Aorta (tissue), 5 donors: ENCODE data around the gene HMGA1. TPM values are rescaled to one million over a fixed set of nuclear protein-coding genes. Genes with fewer than 3 reads are reported as not detected.

Experiments
- ATAC-seq: fragments of 200-7000 bp; cut with Tn5 transposase; one replicate; pipeline ENCODE4 v1.9.1; 2022; ENCODE audit warnings: moderate library complexity; ENCODE audit not compliant: low FRiP score
- DNase-seq, 2 donors: peaks; one replicate each; pipeline ENCODE4 v3.0.0-alpha.2; 2020
- H3K27ac ChIP-seq, 2 donors: one replicate each; pipeline ENCODE4 v1.5.1; 2013; ENCODE audit warnings: low read length in 2 of 2, mild to moderate bottlenecking in 2 of 2, moderate library complexity in 2 of 2, control low read depth in 1 of 2, inconsistent platforms in 1 of 2, low read depth in 1 of 2
- H3K27me3 ChIP-seq, 2 donors: one replicate each; pipeline ENCODE4 v1.6.1; 2013; ENCODE audit warnings: control low read depth in 1 of 2, low read length in 1 of 2, mild to moderate bottlenecking in 1 of 2, moderate library complexity in 1 of 2; ENCODE audit not compliant: insufficient read depth in 2 of 2, control insufficient read depth in 1 of 2
- H3K36me3 ChIP-seq, 2 donors: one replicate each; pipeline ENCODE4 v1.6.1; 2013; ENCODE audit warnings: control low read depth in 1 of 2, low read length in 1 of 2, mild to moderate bottlenecking in 1 of 2; ENCODE audit not compliant: insufficient read depth in 2 of 2, control insufficient read depth in 1 of 2
- H3K4me1 ChIP-seq, 2 donors: one replicate each; pipeline ENCODE4 v1.6.1; 2013; ENCODE audit warnings: low read length in 2 of 2, control low read depth in 1 of 2, mild to moderate bottlenecking in 1 of 2, moderate library complexity in 1 of 2; ENCODE audit not compliant: insufficient read depth in 2 of 2, control insufficient read depth in 1 of 2
- H3K4me3 ChIP-seq, 2 donors: one replicate each; pipeline ENCODE4 v1.5.1; 2013; ENCODE audit warnings: low read length in 2 of 2, control low read depth in 1 of 2, mild to moderate bottlenecking in 1 of 2
- H3K9me3 ChIP-seq: one replicate; pipeline ENCODE4 v1.6.1; 2013; ENCODE audit warnings: mild to moderate bottlenecking, low read length; ENCODE audit not compliant: control insufficient read depth
- WGBS, 2 donors: extraction: QIAGEN DNeasy Blood & Tissue Kit; methylation state at CpG; one replicate each; pipeline ENCODE4 v1.1.7; 2013; 5-methylcytosine and 5-hydroxymethylcytosine counted together
- intact Hi-C, 2 donors: fragments of 100-400 bp; cut with DNase I; formaldehyde crosslinking; loops; one replicate each; pipeline versions ENCODE4 v1.14.2 to v1.15.0; 2022
- polyA plus RNA-seq, 2 donors: library from polyadenylated mRNA; stranded (reverse); fragments of 200-250 nt; gene quantifications; one replicate each; pipeline ENCODE4 v1.2.3, GENCODE V29; 2013
- total RNA-seq, 2 donors: library from RNA; stranded (reverse); fragmentation: NEBNext Ultra II Directional; extraction: Animal tissue kit (Norgen Biotek cat#: 25700); gene quantifications; one replicate each; pipeline ENCODE4 v1.2.1, GENCODE V29; 2021
- donor health status: healthy with polysubstance abuse.
- donor health status: Bipolar disorder and iron deficiency.
- donor health status: DM: no; HTN: no; CAD: no.
- donor health status: DM: no; HTN: no; CAD: no.
- donor health status: DM: yes; HTN: yes; CAD: no.

Gene HMGA1
- total and polyA plus RNA-seq, 4 donors, result 11.0 to 25.5 (median 18.6) TPM

DNA sequence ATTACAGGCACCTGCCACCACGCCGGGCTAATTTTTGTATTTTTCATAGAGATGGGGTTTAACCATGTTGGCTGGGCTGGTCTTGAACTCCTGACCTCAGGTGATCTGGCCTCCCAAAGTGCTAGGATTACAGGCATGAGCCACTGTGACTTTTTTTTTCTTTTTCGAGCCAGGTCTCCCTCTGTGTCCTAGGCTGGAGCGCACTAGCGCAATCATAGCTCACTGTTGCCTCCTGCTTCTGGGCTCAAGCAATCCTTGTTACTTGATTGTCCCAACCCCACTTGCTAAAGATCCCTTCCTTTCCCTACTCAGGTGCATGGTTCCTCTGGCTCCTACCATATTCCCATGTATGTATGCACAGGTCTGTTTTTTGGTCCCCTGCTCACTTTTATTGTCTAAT, 39.5 kb downstream of the HMGA1 start:
- Histone ChIP-seq H3K4me3 (no peak overlapping the region), H3K36me3 (no peaks in the 10 kb centered on the region), H3K27me3 (no peaks in the 10 kb centered on the region), H3K9me3 (no peaks in the 10 kb centered on the region), H3K4me1 (no peaks in the 10 kb centered on the region), H3K27ac (no peak overlapping the region)
- DNase-seq (no peak), ATAC-seq (no peak)
- intact Hi-C loops, result no loop called here
- 85 to 95% methylated on average over 5 of the region's 5 CpGs for WGBS, 2 donors

- DNase-seq, result no peak
- H3K27me3 ChIP-seq, result no peaks in the 10 kb centered on the region
These were observed 40.4 kb downstream of the HMGA1 start for GRCh38 chr6:34276881-34277762.

DNA sequence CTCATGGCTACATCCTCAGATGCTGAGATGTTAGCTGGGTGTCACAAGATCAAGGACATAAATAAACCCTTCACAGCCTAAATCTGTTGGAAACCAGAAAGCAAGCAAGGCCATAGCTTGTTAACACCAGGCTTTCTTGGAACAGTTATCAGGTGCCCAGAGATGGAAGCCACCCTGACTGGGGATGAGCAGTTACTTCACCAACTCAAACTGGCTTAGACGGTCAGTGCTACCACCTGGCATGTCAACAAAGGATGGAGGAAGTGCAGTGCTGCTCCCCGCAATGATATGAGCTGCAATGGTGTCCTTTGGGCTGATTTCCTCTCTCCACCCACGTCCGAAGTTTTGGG, 41.1 kb downstream of the HMGA1 start:
- H3K4me1 ChIP-seq, result no peaks in the 10 kb centered on the region
- ATAC-seq (no peak), DNase-seq (no peak)
- intact Hi-C loops, result no loop called here
- no peaks in the 10 kb centered on the region for H3K27me3 ChIP-seq
- H3K27ac ChIP-seq, result no peak overlapping the region
- WGBS, 2 donors, result 91 to 94% methylated on average over 4 of the region's 4 CpGs
- H3K4me3 ChIP-seq, result no peak overlapping the region
- no peaks in the 10 kb centered on the region for H3K9me3 ChIP-seq
- no peaks in the 10 kb centered on the region for H3K36me3 ChIP-seq

More at GRCh38 chr6:34276881-34277762, 40.4 kb downstream of the HMGA1 start:
- Histone ChIP-seq H3K4me3 (no peak overlapping the region), H3K36me3 (no peaks in the 10 kb centered on the region), H3K27ac (no peak overlapping the region), H3K4me1 (no peaks in the 10 kb centered on the region), H3K9me3 (no peaks in the 10 kb centered on the region)
- intact Hi-C loops, result no loop called here
- 83 to 84% methylated on average over 10 of the region's 10 CpGs for WGBS, 2 donors
- no peak for ATAC-seq

GRCh38 chr6:34278833-34279232, 42.2 kb downstream of the HMGA1 start:
- no peaks in the 10 kb centered on the region for H3K4me1 ChIP-seq
- no peak overlapping the region for H3K27ac ChIP-seq
- H3K27me3 ChIP-seq, result no peaks in the 10 kb centered on the region
- no peaks in the 10 kb centered on the region for H3K36me3 ChIP-seq
- no peaks in the 10 kb centered on the region for H3K9me3 ChIP-seq
- no peak for ATAC-seq
- no peak overlapping the region for H3K4me3 ChIP-seq
- intact Hi-C loops, result no loop called here
- DNase-seq, result no peak
- 97 to 98% methylated on average over 5 of the region's 5 CpGs for WGBS, 2 donors

- Histone ChIP-seq H3K4me1 (no peaks in the 10 kb centered on the region), H3K27me3 (no peaks in the 10 kb centered on the region), H3K9me3 (no peaks in the 10 kb centered on the region), H3K4me3 (no peak overlapping the region), H3K36me3 (no peaks in the 10 kb centered on the region), H3K27ac (no peak overlapping the region)
- ATAC-seq, result no peak
- intact Hi-C loops, result no loop called here
- WGBS, 2 donors, result 96 to 98% methylated on average over 4 of the region's 4 CpGs
- no peak for DNase-seq
These were observed 43.5 kb downstream of the HMGA1 start for GRCh38 chr6:34280216-34280615.

DNA sequence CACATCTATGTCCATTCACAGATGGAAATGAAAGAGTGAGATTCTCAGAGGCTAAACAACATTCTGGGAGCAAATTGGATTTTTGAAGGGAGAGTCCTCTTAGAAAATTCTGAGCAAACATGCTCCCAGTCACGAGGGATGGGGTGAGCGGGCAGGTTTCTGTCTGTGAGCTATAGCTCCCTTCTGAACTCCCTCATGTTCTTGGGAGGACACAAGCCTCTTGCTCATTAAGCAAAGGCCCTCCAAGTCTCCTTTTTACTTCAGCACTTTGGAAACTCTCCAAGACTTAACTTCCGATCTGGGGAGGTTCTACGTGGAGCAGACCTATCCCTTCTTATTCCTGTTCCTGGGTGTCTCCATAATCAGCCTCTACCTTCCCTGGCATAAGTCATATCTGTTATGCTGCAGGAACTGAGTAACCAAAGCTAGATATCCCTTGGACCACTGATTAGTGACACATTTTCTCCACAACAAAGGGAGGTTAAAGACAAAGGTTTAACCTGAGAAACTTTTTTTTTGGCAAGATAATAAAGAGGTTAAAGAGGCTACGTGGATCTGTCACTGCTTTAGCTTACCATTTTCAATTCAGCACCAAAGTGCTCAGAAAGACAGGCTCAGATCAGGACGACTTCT, 45.1 kb downstream of the HMGA1 start:
- intact Hi-C loops, result no loop called here
- no peaks in the 10 kb centered on the region for H3K9me3 ChIP-seq
- no peak overlapping the region for H3K27ac ChIP-seq
- no peak for ATAC-seq
- no peaks in the 10 kb centered on the region for H3K4me1 ChIP-seq
- WGBS, 2 donors, result 80 to 84% methylated on average over 6 of the region's 6 CpGs
- no peaks in the 10 kb centered on the region for H3K36me3 ChIP-seq
- H3K4me3 ChIP-seq, result no peak overlapping the region
- DNase-seq, result no peak
- no peaks in the 10 kb centered on the region for H3K27me3 ChIP-seq

- ATAC-seq, result peak; percentile 67
- no peaks in the 10 kb centered on the region for H3K4me1 ChIP-seq
- no peaks in the 10 kb centered on the region for H3K9me3 ChIP-seq
- no peak overlapping the region for H3K27ac ChIP-seq
- 87 to 90% methylated on average over 4 of the region's 4 CpGs for WGBS, 2 donors
- no peak overlapping the region for H3K4me3 ChIP-seq
- DNase-seq, result peak in 1 of 2 donors; percentile 81
- intact Hi-C loops, result no loop called here
- H3K27me3 ChIP-seq, result no peaks in the 10 kb centered on the region
- peaks cover 1 to 5% of the 10 kb centered on the region in 2 donors for H3K36me3 ChIP-seq
These were observed 48.1 kb downstream of the HMGA1 start for GRCh38 chr6:34284563-34285447.

- Histone ChIP-seq H3K27me3 (no peaks in the 10 kb centered on the region), H3K4me1 (no peaks in the 10 kb centered on the region), H3K9me3 (no peaks in the 10 kb centered on the region), H3K36me3 (peaks cover 1 to 5% of the 10 kb centered on the region in 2 donors), H3K27ac (no peak overlapping the region), H3K4me3 (no peak overlapping the region)
- DNase-seq, result no peak
- no peak for ATAC-seq
- WGBS, 2 donors, result 87 to 90% methylated on average over 4 of the region's 4 CpGs
- intact Hi-C loops, result no loop called here
These were observed 48.9 kb downstream of the HMGA1 start for GRCh38 chr6:34285448-34286164.
